Activated T-cell treated with anti-CD3 and anti-CD28 coated beads for 48 hours (primary cell): Measurements from ENCODE around the gene GAB1.

Experiments used
- DNase-seq: peaks from one replicate; pipeline ENCODE4 v3.0.0-alpha.2; 2020; ENCODE audit warnings: low read depth

Gene GAB1

GRCh38 chr4:143417679-143418403 lies 81.2 kb downstream of the GAB1 start:
- DNase-seq = no peak

GRCh38 chr4:143420227-143420626 lies 83.6 kb downstream of the GAB1 start:
- no peak for DNase-seq

GRCh38 chr4:143421609-143422008 lies 84.9 kb downstream of the GAB1 start:
- no peak for DNase-seq

- DNase-seq = no peak
Observed at GRCh38 chr4:143424276-143424675, 87.6 kb downstream of the GAB1 start.

- DNase-seq = no peak
Observed at GRCh38 chr4:143431526-143432257, 95.0 kb downstream of the GAB1 start.

- DNase-seq = no peak
Observed at GRCh38 chr4:143432258-143432591, 95.5 kb downstream of the GAB1 start.

- no peak for DNase-seq
Observed at GRCh38 chr4:143433231-143433630, 96.6 kb downstream of the GAB1 start.

GRCh38 chr4:143435955-143436354 lies 99.3 kb downstream of the GAB1 start:
- no peak for DNase-seq

GRCh38 chr4:143437476-143437875 lies 100.8 kb downstream of the GAB1 start:
- no peak for DNase-seq

- DNase-seq = no peak
Observed at GRCh38 chr4:143437937-143438336, 101.3 kb downstream of the GAB1 start.

GRCh38 chr4:143438710-143439109 lies 102.0 kb downstream of the GAB1 start:
- no peak for DNase-seq

- DNase-seq = no peak
Observed at GRCh38 chr4:143441109-143441508, 104.4 kb downstream of the GAB1 start.

- no peak for DNase-seq
Observed at GRCh38 chr4:143441678-143442077, 105.0 kb downstream of the GAB1 start.

- no peak for DNase-seq
Observed at GRCh38 chr4:143443728-143444127, 107.1 kb downstream of the GAB1 start.

GRCh38 chr4:143451186-143451585 lies 114.5 kb downstream of the GAB1 start:
- no peak for DNase-seq

GRCh38 chr4:143455211-143455610 lies 118.5 kb downstream of the GAB1 start:
- DNase-seq = no peak

- no peak for DNase-seq
Observed at GRCh38 chr4:143458966-143459365, 122.3 kb downstream of the GAB1 start.

GRCh38 chr4:143473334-143474126 lies 136.9 kb downstream of the GAB1 start:
- DNase-seq = no peak

GRCh38 chr4:143477487-143477886 lies 140.8 kb downstream of the GAB1 start:
- no peak for DNase-seq

GRCh38 chr4:143481361-143481760 lies 144.7 kb downstream of the GAB1 start:
- no peak for DNase-seq

- no peak for DNase-seq
Observed at GRCh38 chr4:143482840-143483239, 146.2 kb downstream of the GAB1 start.

GRCh38 chr4:143486314-143486713 lies 149.6 kb downstream of the GAB1 start:
- no peak for DNase-seq

GRCh38 chr4:143488687-143489086 lies 152.0 kb downstream of the GAB1 start:
- DNase-seq = no peak
